CD4-positive, CD25-positive, alpha-beta regulatory T cell (primary cell): Measurements from ENCODE around the gene GRK3. TPM values are rescaled to one million over a fixed set of nuclear protein-coding genes. Genes with fewer than 3 reads are reported as not detected.

Experiments
- ATAC-seq, 2 donors: fragments of 150-1000 bp; cut with Tn5 transposase; one replicate each; pipeline ENCODE4 v1.10.0; 2021; ENCODE audit warnings: low read depth in 2 of 2, moderate number of reproducible peaks in 2 of 2, moderate library complexity in 1 of 2
- DNase-seq, 3 donors: peaks; one replicate each; pipeline versions ENCODE4 v3.0.0 to v3.0.0-alpha.2; 2012 to 2022; ENCODE audit warnings: mixed read lengths in 1 of 3
- H3K27ac ChIP-seq: one replicate; pipeline ENCODE4 v1.7.0; 2013; ENCODE audit warnings: mild to moderate bottlenecking, low read length; ENCODE audit not compliant: insufficient read depth, poor library complexity, severe bottlenecking
- H3K27me3 ChIP-seq: one replicate; pipeline ENCODE4 v1.7.0; 2013; ENCODE audit warnings: low read length; ENCODE audit not compliant: control insufficient read depth, insufficient read depth
- H3K36me3 ChIP-seq: one replicate; pipeline ENCODE4 v1.7.0; 2013; ENCODE audit warnings: mild to moderate bottlenecking, low read length, moderate library complexity; ENCODE audit not compliant: control insufficient read depth, insufficient read depth
- H3K4me1 ChIP-seq: 2 replicates; pipeline ENCODE4 v1.7.0; 2013; ENCODE audit warnings: mild to moderate bottlenecking, low read length; ENCODE audit not compliant: insufficient read depth, control insufficient read depth, poor library complexity, severe bottlenecking
- H3K4me3 ChIP-seq: one replicate; pipeline ENCODE4 v1.7.0; 2013; ENCODE audit warnings: low read depth, mild to moderate bottlenecking, low read length, moderate library complexity
- H3K9me3 ChIP-seq, 2 experiments: 1 replicate in 1 of 2; 2 replicates in 1 of 2; pipeline ENCODE4 v1.7.0; 2013; ENCODE audit warnings: low read length in 2 of 2, mild to moderate bottlenecking in 1 of 2, moderate library complexity in 1 of 2; ENCODE audit not compliant: control insufficient read depth in 2 of 2
- H3K27ac Mint-ChIP-seq, 3 donors: one replicate each; pipeline ENCODE4 v1.8.0; 2020 to 2022; ENCODE audit warnings: mild to moderate bottlenecking in 3 of 3, mixed read lengths in 3 of 3, moderate library complexity in 2 of 3
- H3K27me3 Mint-ChIP-seq: one replicate; pipeline ENCODE4 v1.8.0; 2022; ENCODE audit warnings: mild to moderate bottlenecking, mixed read lengths
- H3K36me3 Mint-ChIP-seq: one replicate; pipeline ENCODE4 v1.8.0; 2020; ENCODE audit warnings: mixed read lengths
- H3K4me1 Mint-ChIP-seq, 4 donors: one replicate each; pipeline ENCODE4 v1.8.0; 2020 to 2022; ENCODE audit warnings: mixed read lengths in 4 of 4, mild to moderate bottlenecking in 1 of 4
- H3K4me3 Mint-ChIP-seq, 4 donors: one replicate each; pipeline ENCODE4 v1.8.0; 2020 to 2022; ENCODE audit warnings: mild to moderate bottlenecking in 4 of 4, mixed read lengths in 4 of 4, moderate library complexity in 3 of 4
- H3K9me3 Mint-ChIP-seq, 7 donors: one replicate each; pipeline ENCODE4 v1.8.0; 2020 to 2022; ENCODE audit warnings: mixed read lengths in 7 of 7, mild to moderate bottlenecking in 3 of 7, moderate library complexity in 2 of 7
- polyA plus RNA-seq, 4 donors: library from polyadenylated mRNA; unstranded; fragments of 300-500 nt; fragmentation: Illumina TruSeq; gene quantifications; one replicate each; pipeline ENCODE4 v1.2.3, GENCODE V29; 2021
- total RNA-seq: library from RNA; stranded (reverse); gene quantifications from one replicate; pipeline ENCODE4 v1.2.3, GENCODE V29; 2022

GRK3 gene
- total and polyA plus RNA-seq, 5 donors from 2014 or later: 0.51 to 3.5 (median 1.1) TPM

- Histone ChIP-seq H3K27me3 (no peaks in the 10 kb centered on the region), H3K4me1 (peaks cover 8% of the 10 kb centered on the region), H3K27ac (no peak overlapping the region), H3K36me3 (no peaks in the 10 kb centered on the region), H3K9me3 (no peaks in the 10 kb centered on the region), H3K4me3 (no peak overlapping the region)
- ATAC-seq (no peak), DNase-seq (no peak)
- no peaks in the 10 kb centered on the region for H3K9me3 Mint-ChIP-seq
- no peak overlapping the region for H3K4me3 Mint-ChIP-seq
- H3K27ac Mint-ChIP-seq: peak overlapping the region in 1 of 3 donors; percentile 53
- no peaks in the 10 kb centered on the region for H3K36me3 Mint-ChIP-seq
- peaks cover 5% of the 10 kb centered on the region for H3K27me3 Mint-ChIP-seq
- peaks cover 6 to 16% (median 10%) of the 10 kb centered on the region in 4 donors for H3K4me1 Mint-ChIP-seq
These were observed 184.2 kb downstream of the GRK3 start for GRCh38 chr22:25748704-25749103.

GRCh38 chr22:25749420-25750169, 185.1 kb downstream of the GRK3 start:
- Histone ChIP-seq H3K9me3 (no peaks in the 10 kb centered on the region), H3K4me3 (peak overlapping the region; percentile 24), H3K27ac (peak overlapping the region; percentile 42), H3K36me3 (no peaks in the 10 kb centered on the region), H3K27me3 (no peaks in the 10 kb centered on the region), H3K4me1 (peaks cover 8% of the 10 kb centered on the region)
- Mint-ChIP-seq H3K27me3 (peaks cover 5% of the 10 kb centered on the region), H3K4me1 (peaks cover 6 to 16% (median 10%) of the 10 kb centered on the region in 4 donors), H3K36me3 (no peaks in the 10 kb centered on the region), H3K27ac (peak overlapping the region; percentile 53 to 93 (median 88)), H3K4me3 (peak overlapping the region in 3 of 4 donors; percentile 15 to 29 (median 15)), H3K9me3 (no peaks in the 10 kb centered on the region)
- ATAC-seq: peak; percentile 58 to 68
- peak in 2 of 3 donors; percentile 25 to 90 for DNase-seq

- Histone ChIP-seq H3K27me3 (no peaks in the 10 kb centered on the region), H3K36me3 (no peaks in the 10 kb centered on the region), H3K4me3 (no peak overlapping the region), H3K27ac (no peak overlapping the region), H3K9me3 (no peaks in the 10 kb centered on the region), H3K4me1 (peaks cover 8% of the 10 kb centered on the region)
- no peaks in the 10 kb centered on the region for H3K36me3 Mint-ChIP-seq
- H3K4me3 Mint-ChIP-seq: no peak overlapping the region
- peak overlapping the region; percentile 53 to 88 (median 78) for H3K27ac Mint-ChIP-seq
- DNase-seq (peak in 1 of 3 donors; percentile 34), ATAC-seq (no peak)
- H3K9me3 Mint-ChIP-seq: no peaks in the 10 kb centered on the region
- H3K4me1 Mint-ChIP-seq: peaks cover 6 to 16% (median 10%) of the 10 kb centered on the region in 4 donors
- H3K27me3 Mint-ChIP-seq: peaks cover 5% of the 10 kb centered on the region
These were observed 186.2 kb downstream of the GRK3 start for GRCh38 chr22:25750569-25751173.

- Mint-ChIP-seq H3K27me3 (peaks cover 5% of the 10 kb centered on the region), H3K36me3 (no peaks in the 10 kb centered on the region), H3K27ac (no peak overlapping the region), H3K9me3 (no peaks in the 10 kb centered on the region), H3K4me1 (peaks cover 6 to 16% (median 10%) of the 10 kb centered on the region in 4 donors), H3K4me3 (peak overlapping the region in 1 of 4 donors; percentile 22)
- peaks cover 8% of the 10 kb centered on the region for H3K4me1 ChIP-seq
- no peak overlapping the region for H3K4me3 ChIP-seq
- no peak overlapping the region for H3K27ac ChIP-seq
- ATAC-seq (no peak), DNase-seq (no peak)
- no peaks in the 10 kb centered on the region for H3K9me3 ChIP-seq
- no peaks in the 10 kb centered on the region for H3K36me3 ChIP-seq
- no peaks in the 10 kb centered on the region for H3K27me3 ChIP-seq
These were observed 186.7 kb downstream of the GRK3 start for GRCh38 chr22:25751174-25751581.

GRCh38 chr22:25752615-25753214, 188.2 kb downstream of the GRK3 start:
- DNase-seq (no peak), ATAC-seq (no peak)
- H3K9me3 ChIP-seq: no peaks in the 10 kb centered on the region
- no peaks in the 10 kb centered on the region for H3K9me3 Mint-ChIP-seq
- no peaks in the 10 kb centered on the region for H3K36me3 ChIP-seq
- no peak overlapping the region for H3K4me3 ChIP-seq
- no peak overlapping the region for H3K27ac ChIP-seq
- no peaks in the 10 kb centered on the region for H3K36me3 Mint-ChIP-seq
- H3K4me1 ChIP-seq: peaks cover 8% of the 10 kb centered on the region
- no peak overlapping the region for H3K4me3 Mint-ChIP-seq
- H3K27me3 Mint-ChIP-seq: peaks cover 5% of the 10 kb centered on the region
- H3K4me1 Mint-ChIP-seq: peaks cover 6 to 16% (median 10%) of the 10 kb centered on the region in 4 donors
- no peaks in the 10 kb centered on the region for H3K27me3 ChIP-seq
- no peak overlapping the region for H3K27ac Mint-ChIP-seq

GRCh38 chr22:25753252-25753651, 188.8 kb downstream of the GRK3 start:
- DNase-seq (no peak), ATAC-seq (no peak)
- Histone ChIP-seq H3K27ac (no peak overlapping the region), H3K9me3 (no peaks in the 10 kb centered on the region), H3K4me1 (peaks cover 8% of the 10 kb centered on the region), H3K36me3 (no peaks in the 10 kb centered on the region), H3K4me3 (no peak overlapping the region), H3K27me3 (no peaks in the 10 kb centered on the region)
- no peak overlapping the region for H3K4me3 Mint-ChIP-seq
- H3K9me3 Mint-ChIP-seq: no peaks in the 10 kb centered on the region
- no peak overlapping the region for H3K27ac Mint-ChIP-seq
- H3K4me1 Mint-ChIP-seq: peaks cover 6 to 16% (median 10%) of the 10 kb centered on the region in 4 donors
- peaks cover 5% of the 10 kb centered on the region for H3K27me3 Mint-ChIP-seq
- no peaks in the 10 kb centered on the region for H3K36me3 Mint-ChIP-seq

GRCh38 chr22:25754527-25755202, 190.2 kb downstream of the GRK3 start:
- Histone ChIP-seq H3K4me1 (peaks cover 6% of the 10 kb centered on the region), H3K36me3 (no peaks in the 10 kb centered on the region), H3K9me3 (no peaks in the 10 kb centered on the region), H3K27me3 (no peaks in the 10 kb centered on the region), H3K27ac (no peak overlapping the region), H3K4me3 (no peak overlapping the region)
- Mint-ChIP-seq H3K4me1 (peaks cover 4 to 10% (median 6%) of the 10 kb centered on the region in 4 donors), H3K36me3 (no peaks in the 10 kb centered on the region), H3K27me3 (peaks cover 5% of the 10 kb centered on the region), H3K9me3 (no peaks in the 10 kb centered on the region), H3K4me3 (no peak overlapping the region), H3K27ac (no peak overlapping the region)
- DNase-seq (no peak), ATAC-seq (no peak)
